SK-N-MC (cell line): ENCODE measurements around the gene COL13A1.

Source experiments
- EZH2 ChIP-seq: fragments of 200-600 bp; sonication (generic); IDR thresholded peaks from one replicate; pipeline ENCODE4 v1.6.1; 2017; ENCODE audit warnings: antibody characterized with exemption
- POLR2AphosphoS5 ChIP-seq: IDR thresholded peaks from 2 replicates; pipeline ENCODE4 v1.6.1; 2012; ENCODE audit warnings: mild to moderate bottlenecking, low read depth, low read length, borderline replicate concordance

DNA sequence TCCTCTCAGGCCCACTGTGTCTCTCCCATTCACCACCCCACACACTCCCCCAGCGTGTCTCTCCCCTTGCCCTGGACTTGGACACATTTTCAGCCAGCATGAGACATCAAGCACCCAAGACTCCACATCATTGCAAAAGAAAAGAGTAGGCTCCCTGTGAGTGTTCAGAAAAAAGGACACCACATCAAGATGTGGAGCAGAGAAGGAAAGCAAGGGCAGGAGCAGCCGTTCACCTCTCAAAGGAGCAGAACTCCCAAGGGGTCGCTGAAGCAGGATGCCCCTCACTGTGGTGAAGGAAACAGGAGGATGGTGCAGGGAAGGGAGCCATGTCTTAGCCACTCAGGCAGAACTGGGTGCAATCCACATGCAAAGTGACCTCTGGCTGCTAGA, 161.0 kb downstream of the COL13A1 start:
- no peak for TF ChIP-seq EZH2
- no peak for TF ChIP-seq POLR2AphosphoS5
